ENCODE measurements around the gene FLNB. TPM values are rescaled to one million over a fixed set of nuclear protein-coding genes. Genes with fewer than 3 reads are reported as not detected.
A peak's percentile ranks its signal among the peaks of the same experiment; 100 is the strongest.

FLNB gene
- total RNA-seq, 3 donors from 2014 or later (not counting 1 experiment from before 2014, with no cell fraction given) = 24.6 to 30.8 (median 26.6) TPM

GRCh38 chr3:57962448-57962834, 45.8 kb upstream of the FLNB start:
- DNase-seq (no peak), ATAC-seq (no peak)
- Histone ChIP-seq H3K27ac (ENCODE audit: low read length) (no peak overlapping the region), H3K4me1 (ENCODE audit: control insufficient read depth, insufficient read depth, low read length) (peaks cover 24% of the 10 kb centered on the region), H3K9me3 (ENCODE audit: control insufficient read depth, insufficient read depth, low read length) (peaks cover 5% of the 10 kb centered on the region), H3K4me3 (ENCODE audit: low read length) (no peak overlapping the region), H3K36me3 (ENCODE audit: control insufficient read depth, insufficient read depth, low read length) (no peaks in the 10 kb centered on the region), H3K27me3 (ENCODE audit: control insufficient read depth, insufficient read depth, low read length) (no peaks in the 10 kb centered on the region)
- WGBS (ENCODE audit: insufficient coverage) = 97% methylated on average over 6 of the region's 6 CpGs
- intact Hi-C loops (cut with micrococcal nuclease) = no loop called here
- Mint-ChIP-seq H3K9me3 (no peaks in the 10 kb centered on the region), H3K4me1 (peaks cover 21 to 23% of the 10 kb centered on the region in 2 donors), H3K27ac (no peak overlapping the region), H3K36me3 (no peaks in the 10 kb centered on the region), H3K27me3 (ENCODE audit: low read depth in 2 of 2) (no peaks in the 10 kb centered on the region), H3K4me3 (no peak overlapping the region)
- TF ChIP-seq CTCF (IDR thresholded peaks at IDR 0.05) = no peak

GRCh38 chr3:57963811-57964346, 44.3 kb upstream of the FLNB start:
- H3K4me1 Mint-ChIP-seq = peaks cover 14 to 16% of the 10 kb centered on the region in 2 donors
- H3K4me1 ChIP-seq (ENCODE audit: control insufficient read depth, insufficient read depth, low read length) = peaks cover 16% of the 10 kb centered on the region
- 91% methylated on average over 7 of the region's 7 CpGs for WGBS (ENCODE audit: insufficient coverage)
- no peaks in the 10 kb centered on the region for H3K9me3 ChIP-seq (ENCODE audit: control insufficient read depth, insufficient read depth, low read length)
- no peaks in the 10 kb centered on the region for H3K36me3 Mint-ChIP-seq
- peaks cover 0 to 4% of the 10 kb centered on the region in 2 donors for H3K27me3 Mint-ChIP-seq (ENCODE audit: low read depth in 2 of 2)
- H3K9me3 Mint-ChIP-seq = no peaks in the 10 kb centered on the region
- H3K36me3 ChIP-seq (ENCODE audit: control insufficient read depth, insufficient read depth, low read length) = no peaks in the 10 kb centered on the region
- TF ChIP-seq CTCF (IDR thresholded peaks at IDR 0.05) = no peak
- H3K4me3 Mint-ChIP-seq = no peak overlapping the region
- no peaks in the 10 kb centered on the region for H3K27me3 ChIP-seq (ENCODE audit: control insufficient read depth, insufficient read depth, low read length)
- H3K27ac ChIP-seq (ENCODE audit: low read length) = no peak overlapping the region
- H3K4me3 ChIP-seq (ENCODE audit: low read length) = no peak overlapping the region
- ATAC-seq = no peak
- DNase-seq = no peak
- intact Hi-C loops (cut with micrococcal nuclease) = no loop called here
- no peak overlapping the region for H3K27ac Mint-ChIP-seq

GRCh38 chr3:57966829-57967228, 41.4 kb upstream of the FLNB start:
- Mint-ChIP-seq H3K9me3 (no peaks in the 10 kb centered on the region), H3K4me1 (peaks cover 0 to 3% of the 10 kb centered on the region in 2 donors), H3K27me3 (ENCODE audit: low read depth in 2 of 2) (peaks cover 0 to 4% of the 10 kb centered on the region in 2 donors), H3K27ac (no peak overlapping the region), H3K36me3 (no peaks in the 10 kb centered on the region), H3K4me3 (no peak overlapping the region)
- 64% methylated on average over 4 of the region's 4 CpGs for WGBS (ENCODE audit: insufficient coverage)
- Histone ChIP-seq H3K4me3 (ENCODE audit: low read length) (no peak overlapping the region), H3K4me1 (ENCODE audit: control insufficient read depth, insufficient read depth, low read length) (no peaks in the 10 kb centered on the region), H3K36me3 (ENCODE audit: control insufficient read depth, insufficient read depth, low read length) (no peaks in the 10 kb centered on the region), H3K27me3 (ENCODE audit: control insufficient read depth, insufficient read depth, low read length) (no peaks in the 10 kb centered on the region), H3K27ac (ENCODE audit: low read length) (no peak overlapping the region), H3K9me3 (ENCODE audit: control insufficient read depth, insufficient read depth, low read length) (no peaks in the 10 kb centered on the region)
- ATAC-seq (no peak), DNase-seq (no peak)
- intact Hi-C loops (cut with micrococcal nuclease) = no loop called here
- TF ChIP-seq CTCF (IDR thresholded peaks at IDR 0.05) = no peak

GRCh38 chr3:57967590-57967989, 40.6 kb upstream of the FLNB start:
- H3K9me3 Mint-ChIP-seq = no peaks in the 10 kb centered on the region
- no peak for TF ChIP-seq CTCF (IDR thresholded peaks at IDR 0.05)
- H3K4me3 Mint-ChIP-seq = no peak overlapping the region
- intact Hi-C loops (cut with micrococcal nuclease) = no loop called here
- 51% methylated on average over 9 of the region's 9 CpGs for whole genome bisulfite sequencing (ENCODE audit: insufficient coverage)
- Histone ChIP-seq H3K36me3 (ENCODE audit: control insufficient read depth, insufficient read depth, low read length) (no peaks in the 10 kb centered on the region), H3K4me3 (ENCODE audit: low read length) (no peak overlapping the region), H3K9me3 (ENCODE audit: control insufficient read depth, insufficient read depth, low read length) (no peaks in the 10 kb centered on the region), H3K4me1 (ENCODE audit: control insufficient read depth, insufficient read depth, low read length) (no peaks in the 10 kb centered on the region), H3K27me3 (ENCODE audit: control insufficient read depth, insufficient read depth, low read length) (no peaks in the 10 kb centered on the region), H3K27ac (ENCODE audit: low read length) (no peak overlapping the region)
- H3K27ac Mint-ChIP-seq = no peak overlapping the region
- H3K36me3 Mint-ChIP-seq = no peaks in the 10 kb centered on the region
- no peak for ATAC-seq
- H3K4me1 Mint-ChIP-seq = peaks cover 0 to 10% of the 10 kb centered on the region in 2 donors
- DNase-seq = peak in 1 of 2 donors; percentile 61
- peaks cover 0 to 4% of the 10 kb centered on the region in 2 donors for H3K27me3 Mint-ChIP-seq (ENCODE audit: low read depth in 2 of 2)
